IPS-NIHi11 (cell line): ENCODE measurements around the gene PRG2.

Source experiments
- DNase-seq: peaks from one replicate; pipeline ENCODE4 v3.0.0; 2012; ENCODE audit warnings: mixed read lengths, low spot score

Gene PRG2

GRCh38 chr11:57396744-57397143 is 6.3 kb upstream of the PRG2 start:
- DNase-seq = no peak

DNA sequence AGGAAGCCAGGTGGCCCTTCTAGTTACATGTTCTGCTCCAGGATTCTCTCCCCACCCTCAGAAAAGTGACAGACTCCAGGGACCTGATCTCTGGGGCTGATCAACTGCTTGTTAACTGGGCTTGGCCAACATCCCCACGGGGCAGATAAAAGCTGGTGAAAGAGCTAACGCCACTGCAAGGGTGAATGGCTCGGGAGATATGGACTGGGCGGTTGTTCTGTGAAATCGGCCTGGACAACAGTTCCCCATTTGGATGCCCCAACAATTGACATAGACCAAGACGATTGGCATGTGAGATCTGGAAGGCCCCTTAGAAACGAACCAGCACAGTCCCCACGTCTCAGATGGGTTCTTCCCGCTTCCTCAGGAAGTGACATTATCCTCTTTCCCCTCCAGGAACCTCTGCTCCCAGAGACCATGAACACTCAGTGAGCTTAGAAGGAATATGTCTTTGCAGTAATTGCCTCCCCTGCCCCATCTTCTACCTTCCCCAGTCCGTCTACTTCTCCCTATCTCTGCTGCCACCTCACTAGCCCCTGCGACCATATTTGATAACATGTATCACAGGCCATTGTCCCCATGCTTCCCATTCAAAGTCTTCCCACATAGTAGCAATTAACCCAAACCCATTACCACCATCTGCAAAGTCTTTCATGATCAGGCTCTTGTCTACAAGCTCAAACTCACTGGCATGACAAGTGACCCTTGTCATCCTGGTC is 5.6 kb upstream of the PRG2 start:
- DNase-seq = no peak

DNA sequence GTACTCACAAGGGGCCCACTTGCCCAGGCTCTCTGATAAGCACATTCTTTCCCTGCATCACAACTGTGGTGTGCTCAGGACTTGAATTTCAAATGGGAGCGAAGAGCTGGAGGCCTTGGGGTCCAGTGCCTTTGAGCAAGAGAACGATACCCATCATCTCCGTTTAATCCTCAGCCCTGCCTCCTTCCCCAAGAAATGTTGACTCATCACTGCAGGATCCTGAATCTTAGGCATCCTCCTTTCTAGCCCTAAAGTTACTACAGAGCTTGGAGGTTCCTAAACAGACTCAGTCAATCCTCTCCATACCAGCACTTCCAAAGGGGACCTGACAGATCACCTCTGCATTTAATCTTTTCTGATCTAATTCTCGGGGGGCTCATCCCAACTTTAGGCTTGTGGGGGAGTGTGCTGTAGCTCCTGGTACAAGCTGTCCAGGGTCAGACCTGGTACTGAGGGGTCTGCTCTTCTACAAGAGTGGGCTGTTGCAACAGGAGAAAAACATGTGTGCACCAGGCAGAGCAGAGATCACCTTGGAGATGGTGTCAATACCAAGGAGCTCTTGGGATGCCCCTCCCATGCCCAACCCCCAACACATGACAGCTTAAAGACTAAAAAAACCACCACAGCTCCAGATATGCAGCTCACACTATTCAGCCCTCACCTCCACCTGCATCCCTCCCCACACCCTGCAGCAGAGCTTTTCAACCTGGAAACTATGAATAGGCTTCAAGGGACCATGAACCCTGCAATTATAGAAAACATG is 3.9 kb upstream of the PRG2 start:
- no peak for DNase-seq

GRCh38 chr11:57392763-57393105 is 2.3 kb upstream of the PRG2 start:
- no peak for DNase-seq

DNA sequence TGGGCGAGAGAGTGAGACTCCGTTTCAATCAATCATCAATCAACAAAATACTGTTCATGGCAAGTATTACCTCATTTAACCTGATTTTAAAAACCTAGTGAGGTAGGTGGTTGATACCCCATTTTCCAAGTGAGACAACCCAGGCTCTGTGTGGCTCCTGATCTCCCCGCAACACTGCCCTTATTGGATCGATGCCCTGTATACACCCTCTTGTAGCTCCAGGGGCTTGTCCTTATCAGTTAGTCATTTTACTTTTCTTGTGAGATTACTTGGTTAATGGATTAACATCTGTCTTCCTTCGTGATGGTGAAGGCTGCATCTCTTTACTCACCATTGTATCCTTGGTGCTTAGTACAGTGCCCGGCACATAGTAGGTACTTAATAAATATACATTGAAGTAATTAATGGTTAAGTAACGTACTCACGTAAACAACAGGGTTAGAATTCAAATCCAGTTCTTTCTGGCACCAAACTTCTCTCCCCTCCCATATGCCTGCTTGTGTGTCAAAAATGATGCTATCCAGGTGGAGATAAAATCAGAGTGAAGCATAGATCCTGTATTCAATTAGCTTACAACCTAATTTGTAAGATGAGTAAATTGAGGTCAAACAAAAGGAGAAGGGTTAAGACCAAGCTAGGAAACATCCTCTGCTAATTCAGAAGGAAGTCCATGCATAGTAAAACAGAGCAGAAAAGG is 1.8 kb upstream of the PRG2 start:
- no peak for DNase-seq

GRCh38 chr11:57391539-57391938 is 1.1 kb upstream of the PRG2 start:
- no peak for DNase-seq

GRCh38 chr11:57391111-57391510 is 661 bp upstream of the PRG2 start:
- DNase-seq = no peak

DNA sequence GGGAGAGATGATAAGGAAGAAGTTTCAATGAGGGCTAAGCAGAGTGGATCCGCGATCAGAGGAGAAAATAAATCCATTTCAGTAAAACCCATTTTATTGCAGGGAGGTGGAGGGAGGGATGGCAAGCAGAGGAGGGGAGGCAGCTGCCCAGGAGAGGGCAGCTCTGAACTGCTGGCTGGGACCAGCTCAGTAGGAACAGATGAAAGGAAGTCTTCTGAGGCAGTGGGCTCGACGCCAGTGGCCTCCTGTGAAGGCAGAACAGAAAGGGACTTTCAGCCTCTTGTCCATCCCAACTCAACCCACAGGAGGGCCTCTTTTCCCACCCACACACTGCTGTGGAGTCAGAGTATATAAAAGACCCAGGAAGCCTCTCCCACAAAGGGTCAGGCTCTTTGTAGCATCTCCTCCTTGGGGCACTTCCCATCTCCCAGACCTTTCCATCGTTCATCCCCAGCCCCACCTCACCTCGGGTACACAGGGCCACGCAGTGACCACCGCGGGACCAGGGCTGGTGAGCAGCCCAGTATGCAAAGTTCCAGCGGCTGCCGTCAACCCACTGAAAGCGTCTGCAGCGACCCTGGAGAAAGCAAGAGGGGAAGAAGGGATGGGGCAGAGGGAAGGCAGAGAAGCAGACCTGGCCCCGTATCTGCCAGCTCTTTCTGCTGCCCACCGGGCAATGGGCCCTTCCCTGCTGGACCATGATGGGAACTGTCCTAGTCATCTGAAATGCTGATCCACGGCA is 3.0 kb downstream of the PRG2 start:
- no peak for DNase-seq

GRCh38 chr11:57386178-57386940 is 4.1 kb downstream of the PRG2 start:
- no peak for DNase-seq

DNA sequence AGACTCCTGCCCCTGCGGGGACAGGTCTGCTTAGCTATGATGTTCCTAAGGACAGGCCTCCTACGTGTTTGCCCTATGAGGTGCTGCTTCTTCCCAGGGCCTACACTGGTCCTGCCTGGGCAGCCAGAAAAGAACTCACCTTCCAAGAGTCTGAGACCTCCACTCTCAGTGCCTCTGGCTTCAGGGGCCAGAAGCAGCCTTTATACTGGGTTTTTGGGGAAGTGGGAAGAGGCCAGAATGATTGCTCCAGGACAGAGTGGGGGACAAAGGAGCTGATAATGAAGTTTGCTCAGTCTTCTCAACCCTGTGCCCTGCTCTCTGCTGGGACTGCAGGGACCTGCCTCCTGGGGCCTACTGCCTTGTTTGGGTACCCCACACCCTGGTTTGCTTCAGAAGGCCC is 9.5 kb downstream of the PRG2 start, which contains the start of gene PRG3:
Gene PRG3, minus strand, starts transcription at position 176 of the 400 bp plus-strand sequence. CDS start 442 bp downstream, outside the sequence.
- DNase-seq = no peak

- peak; percentile 81 for DNase-seq
Observed at GRCh38 chr11:57379732-57380131, 10.7 kb downstream of the PRG2 start.

GRCh38 chr11:57378186-57378585 is 12.3 kb downstream of the PRG2 start:
- no peak for DNase-seq

- DNase-seq = no peak
Observed at GRCh38 chr11:57377107-57377506, 13.3 kb downstream of the PRG2 start.

- peak; percentile 24 for DNase-seq
Observed at GRCh38 chr11:57376095-57377090, 14.1 kb downstream of the PRG2 start.

DNA sequence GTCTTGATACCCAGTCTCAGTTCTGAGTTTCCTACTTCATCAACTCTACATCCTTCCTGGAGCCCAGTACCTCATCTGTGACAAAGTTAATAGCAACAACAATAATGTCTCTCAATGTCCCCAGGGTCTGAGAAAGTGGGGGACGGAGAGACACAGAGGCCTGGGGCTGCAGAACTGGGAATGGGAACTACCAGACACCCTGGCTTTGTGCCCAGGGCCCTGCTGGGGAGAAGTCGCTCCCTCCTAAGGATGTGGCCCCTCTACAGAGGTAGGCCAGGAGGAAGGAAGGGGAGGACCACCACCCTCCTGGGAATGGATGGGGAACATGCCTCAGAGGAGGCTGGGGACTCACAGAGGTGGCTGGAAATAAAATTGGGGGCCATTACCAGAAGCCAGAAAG is 15.0 kb downstream of the PRG2 start:
- no peak for DNase-seq

GRCh38 chr11:57374966-57375365 is 15.5 kb downstream of the PRG2 start:
- DNase-seq = no peak

- DNase-seq = no peak
Observed at GRCh38 chr11:57373146-57373545, 17.3 kb downstream of the PRG2 start.

- no peak for DNase-seq
Observed at GRCh38 chr11:57370941-57371340, 19.5 kb downstream of the PRG2 start.

DNA sequence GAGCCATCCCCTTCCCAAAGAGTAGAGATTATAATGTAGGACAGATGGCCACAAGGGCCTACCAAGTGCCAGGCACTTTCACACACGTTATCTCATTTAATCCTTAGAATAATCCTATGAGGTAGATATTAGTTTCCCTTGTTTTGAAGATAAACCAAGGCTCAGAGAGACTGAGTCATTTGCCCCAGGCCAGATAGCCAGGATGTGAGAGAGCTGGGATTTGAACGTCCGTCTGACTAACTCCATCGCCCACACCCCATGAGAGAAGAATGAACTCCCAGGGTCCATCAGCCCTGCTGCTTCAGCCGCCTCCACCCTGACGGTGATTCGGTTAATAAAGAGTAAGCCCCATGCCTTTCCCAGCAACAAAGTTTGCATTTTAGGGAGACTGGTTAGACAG is 20.2 kb downstream of the PRG2 start:
- no peak for DNase-seq

GRCh38 chr11:57368845-57369232 is 21.6 kb downstream of the PRG2 start:
- no peak for DNase-seq
